HG02981 (cell line): ENCODE results near the gene KRTAP6-3.

ENCODE experiments used
- ATAC-seq: cut with Tn5 transposase; IDR thresholded peaks from one replicate; pipeline ENCODE4 v1.9.1; 2021; ENCODE audit warnings: mild to moderate bottlenecking, moderate library complexity; ENCODE audit not compliant: unreplicated experiment

KRTAP6-3 gene

DNA sequence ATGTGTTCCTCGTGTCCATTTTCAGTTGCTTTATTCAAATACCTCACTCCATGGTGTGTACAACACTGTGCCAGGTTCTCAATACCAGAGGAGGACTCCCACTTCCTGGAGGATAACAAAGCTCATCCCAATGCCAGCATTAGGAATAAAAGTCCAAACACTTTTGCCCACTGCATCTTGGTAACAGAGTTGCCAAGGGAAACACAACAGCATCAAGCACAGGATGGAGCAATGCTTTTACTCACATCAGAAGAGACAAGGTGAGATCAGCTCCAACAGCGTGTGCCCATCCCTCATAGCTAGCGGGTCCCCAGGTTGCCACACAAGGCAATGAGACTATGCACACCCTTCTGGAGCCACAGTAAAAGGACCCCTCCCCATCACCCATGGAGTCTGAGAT, 31.1 kb downstream of the KRTAP6-3 start:
- no peak for ATAC-seq

DNA sequence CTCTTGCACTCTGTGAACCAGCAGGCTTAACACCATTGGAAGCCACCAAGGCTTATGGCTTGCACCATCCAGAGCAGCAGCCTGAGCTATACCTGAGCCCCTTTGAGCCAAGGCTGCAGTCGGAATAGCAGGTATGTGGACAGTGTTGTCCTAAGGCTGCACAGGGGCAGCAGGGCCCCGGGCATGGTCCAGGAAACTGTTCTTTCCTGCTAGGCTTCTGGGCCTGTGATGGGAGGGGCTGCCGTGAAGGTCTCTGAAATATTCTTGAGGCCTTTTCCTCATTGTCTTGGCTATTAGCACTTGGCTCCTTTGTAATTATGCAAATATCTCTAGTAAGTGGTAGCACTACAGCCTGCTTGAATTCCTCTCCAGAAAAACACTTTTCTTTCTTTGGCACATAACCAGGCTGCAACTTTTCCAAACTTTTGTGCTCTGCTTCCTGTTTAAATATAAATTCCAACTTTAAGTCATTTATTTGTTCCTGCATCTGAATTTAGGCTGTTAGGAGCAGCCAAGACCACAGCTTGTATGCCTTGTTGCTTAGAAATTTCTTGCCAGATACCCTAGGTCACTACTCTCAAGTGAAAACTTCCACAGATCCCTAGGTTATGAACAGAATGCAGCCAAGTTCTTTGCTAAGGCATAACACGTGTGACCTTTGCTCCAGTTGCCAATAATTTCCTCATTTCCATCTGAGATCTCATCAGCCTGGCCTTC, 33.4 kb downstream of the KRTAP6-3 start:
- no peak for ATAC-seq

DNA sequence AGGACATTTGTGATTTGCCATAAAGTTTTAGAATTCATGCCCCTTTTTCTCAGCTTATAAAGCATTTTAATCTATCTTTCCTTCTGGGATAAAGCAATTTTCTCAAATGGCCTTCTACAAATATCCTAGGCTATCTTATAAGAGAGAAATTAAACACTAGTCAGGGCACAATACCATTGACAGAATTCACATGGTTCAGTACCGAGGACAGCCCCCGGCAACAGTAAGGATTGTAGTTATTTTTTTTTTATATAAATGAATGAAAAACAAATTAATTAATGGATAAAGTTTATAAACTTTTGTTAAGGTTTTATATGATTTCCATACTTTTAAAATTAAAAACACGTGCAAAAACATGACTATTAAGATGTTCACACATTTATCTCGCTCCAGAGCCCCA, 35.9 kb downstream of the KRTAP6-3 start:
- ATAC-seq, result no peak

DNA sequence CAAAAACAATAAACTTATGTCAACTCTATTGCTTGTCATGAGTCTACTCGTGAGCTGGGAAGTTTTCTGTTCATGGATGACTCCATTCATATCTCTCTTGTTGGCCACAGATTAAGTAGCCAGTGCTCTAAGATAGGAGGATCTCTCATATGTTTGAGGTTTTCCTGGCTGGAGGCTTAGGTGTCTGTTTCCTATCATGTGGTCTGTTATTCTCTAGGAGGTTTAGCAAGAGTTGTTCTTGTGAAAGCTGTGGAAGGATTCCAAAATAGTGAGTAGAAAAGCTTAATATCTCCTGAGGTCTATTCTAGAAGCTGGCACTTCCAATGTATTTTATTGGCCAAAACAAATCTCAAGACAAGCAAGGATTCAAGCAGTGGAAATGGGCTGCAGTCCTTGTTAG, 37.0 kb downstream of the KRTAP6-3 start:
- no peak for ATAC-seq

DNA sequence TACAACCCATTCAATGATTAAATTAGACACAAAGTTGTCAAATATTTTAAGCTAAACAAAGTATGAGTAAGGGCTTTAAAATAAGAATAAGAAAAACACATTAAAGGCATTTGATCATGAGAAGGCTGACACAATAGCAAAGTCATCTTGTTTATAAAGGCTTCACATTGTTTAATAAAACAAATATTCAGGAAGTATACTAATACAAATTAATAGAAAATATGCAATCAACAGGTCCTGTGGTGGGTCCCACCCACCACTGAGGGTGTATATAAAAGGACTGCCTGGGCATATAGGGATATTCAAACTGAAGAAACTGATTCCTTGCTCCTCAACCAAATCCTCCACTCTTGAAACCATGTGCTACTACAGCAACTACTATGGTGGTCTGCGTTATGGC, 42.7 kb downstream of the KRTAP6-3 start, which contains the start of gene KRTAP20-2:
Gene KRTAP20-2, plus strand, starts transcription at position 301 of the 400 bp plus-strand sequence. Its CDS starts 58 bp downstream, at position 359.
- ATAC-seq, result no peak

DNA sequence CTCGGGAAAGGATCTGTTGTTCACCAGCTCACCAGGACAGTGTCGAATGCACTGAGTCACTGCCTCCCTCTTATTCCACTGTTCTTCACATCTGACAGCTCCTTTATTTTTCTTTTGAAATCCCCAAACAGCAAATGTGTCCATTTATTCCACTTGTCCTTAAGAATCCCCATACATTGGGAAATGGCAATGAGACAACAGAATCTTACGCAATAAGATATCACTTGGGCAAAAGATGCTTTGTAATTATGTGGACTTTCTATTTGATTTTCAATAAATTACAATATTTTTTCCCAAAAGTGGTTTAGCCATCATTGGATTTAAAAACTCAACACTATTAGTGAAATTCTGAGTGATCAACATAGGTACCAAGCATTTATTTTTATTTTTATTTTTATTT, 46.4 kb downstream of the KRTAP6-3 start:
- no peak for ATAC-seq

DNA sequence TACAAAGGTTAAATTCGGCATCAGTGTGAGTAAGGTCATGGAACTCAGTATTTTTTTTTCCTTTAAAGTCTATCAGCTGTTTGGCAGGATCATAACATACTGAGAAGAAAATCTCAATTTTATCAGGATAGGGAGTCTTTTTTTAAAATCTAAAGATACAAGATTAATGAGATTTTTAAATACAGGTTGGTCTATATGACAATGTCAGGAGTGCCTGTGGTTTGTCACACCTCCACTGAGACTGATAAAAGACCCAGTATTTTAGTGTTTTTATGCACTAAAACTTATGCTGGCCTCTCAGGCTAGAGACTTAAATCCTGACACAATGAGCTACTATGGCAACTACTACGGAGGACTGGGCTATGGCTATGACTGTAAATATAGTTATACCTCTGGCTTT, 50.3 kb downstream of the KRTAP6-3 start, which contains the start of gene KRTAP20-3:
Gene KRTAP20-3, plus strand, starts transcription at position 301 of the 400 bp plus-strand sequence.
- ATAC-seq, result no peak
